ENCODE results near the gene TRMT112.

Gene TRMT112

GRCh38 chr11:64304316-64305072 is 12.9 kb downstream of the TRMT112 start:
- TF ChIP-seq CTCF (conservative IDR thresholded peaks at IDR 0.05) = peak; percentile 100
- H3K27ac ChIP-seq = peak overlapping the region; percentile 95

- no peak for TF ChIP-seq CTCF (conservative IDR thresholded peaks at IDR 0.05)
- peak overlapping the region; percentile 95 for H3K27ac ChIP-seq
These were observed 13.4 kb downstream of the TRMT112 start for GRCh38 chr11:64304032-64304315.

- peak overlapping the region; percentile 95 for H3K27ac ChIP-seq
These were observed 14.0 kb downstream of the TRMT112 start for GRCh38 chr11:64303109-64304031.

GRCh38 chr11:64299847-64300648 is 17.3 kb downstream of the TRMT112 start, which contains the start of gene CATSPERZ:
Gene CATSPERZ (plus strand): TSS chr11:64300358. CDS start chr11:64300411, 53 bp downstream.
- peak within 1 kb of the TSS; percentile 73 for H3K27ac ChIP-seq
- TF ChIP-seq CTCF (conservative IDR thresholded peaks at IDR 0.05) = no peak

More at GRCh38 chr11:64303109-64304031, 14.0 kb downstream of the TRMT112 start:
- TF ChIP-seq CTCF (conservative IDR thresholded peaks at IDR 0.05) = no peak

GRCh38 chr11:64298966-64299846 is 18.2 kb downstream of the TRMT112 start:
- TF ChIP-seq CTCF (conservative IDR thresholded peaks at IDR 0.05) = peak; percentile 38
- peak overlapping the region; percentile 73 for H3K27ac ChIP-seq

GRCh38 chr11:64297699-64298358 is 19.5 kb downstream of the TRMT112 start:
- no peak overlapping the region for H3K27ac ChIP-seq
- TF ChIP-seq CTCF (conservative IDR thresholded peaks at IDR 0.05) = no peak
